Stimulated activated CD4-positive, alpha-beta T cell treated with anti-CD3 and anti-CD28 coated beads, Interleukin-4, amount 100 ng/mL, for 1 hour (primary cell): ENCODE measurements around the gene PHLPP1.

ENCODE experiments used
- DNase-seq: peaks from one replicate; pipeline ENCODE4 v3.0.0-alpha.2; 2020

Gene PHLPP1

GRCh38 chr18:63025251-63026090, 310.1 kb downstream of the PHLPP1 start:
- DNase-seq, result no peak

GRCh38 chr18:63028380-63028779, 313.0 kb downstream of the PHLPP1 start:
- DNase-seq, result no peak
